GM18511 (cell line): Measurements from ENCODE around the gene UBE2G1.

Experiments used
- ATAC-seq: cut with Tn5 transposase; IDR thresholded peaks from one replicate; pipeline ENCODE4 v1.9.1; 2021; ENCODE audit warnings: mild to moderate bottlenecking, moderate library complexity; ENCODE audit not compliant: unreplicated experiment

UBE2G1 gene

GRCh38 chr17:4309897-4310296 lies 56.6 kb downstream of the UBE2G1 start:
- no peak for ATAC-seq

- no peak for ATAC-seq
Measured at GRCh38 chr17:4307179-4307930, 59.1 kb downstream of the UBE2G1 start.

GRCh38 chr17:4305224-4305623 lies 61.3 kb downstream of the UBE2G1 start:
- ATAC-seq: no peak

- ATAC-seq: no peak
Measured at GRCh38 chr17:4304417-4305027, 62.0 kb downstream of the UBE2G1 start.

- no peak for ATAC-seq
Measured at GRCh38 chr17:4301066-4301465, 65.4 kb downstream of the UBE2G1 start.

GRCh38 chr17:4297351-4297750 lies 69.1 kb downstream of the UBE2G1 start:
- no peak for ATAC-seq

- ATAC-seq: no peak
Measured at GRCh38 chr17:4295686-4296085, 70.8 kb downstream of the UBE2G1 start.

- no peak for ATAC-seq
Measured at GRCh38 chr17:4293572-4293971, 72.9 kb downstream of the UBE2G1 start.

- ATAC-seq: no peak
Measured at GRCh38 chr17:4287710-4288109, 78.8 kb downstream of the UBE2G1 start.

GRCh38 chr17:4276514-4276913 lies 90.0 kb downstream of the UBE2G1 start:
- no peak for ATAC-seq

- ATAC-seq: no peak
Measured at GRCh38 chr17:4272972-4273368, 93.5 kb downstream of the UBE2G1 start.

GRCh38 chr17:4272213-4272971 lies 94.1 kb downstream of the UBE2G1 start:
- no peak for ATAC-seq

- no peak for ATAC-seq
Measured at GRCh38 chr17:4270736-4271135, 95.7 kb downstream of the UBE2G1 start.

GRCh38 chr17:4269915-4270314 lies 96.6 kb downstream of the UBE2G1 start:
- ATAC-seq: no peak

- no peak for ATAC-seq
Measured at GRCh38 chr17:4267402-4267801, 99.1 kb downstream of the UBE2G1 start.

- ATAC-seq: no peak
Measured at GRCh38 chr17:4266550-4266949, 99.9 kb downstream of the UBE2G1 start.

GRCh38 chr17:4263282-4264215 lies 102.9 kb downstream of the UBE2G1 start, which contains the start of gene ANKFY1:
Gene ANKFY1, minus strand, starts transcription at chr17:4263979. Its CDS starts 38 bp downstream, at chr17:4263941.
- ATAC-seq: peak; percentile 85

- ATAC-seq: no peak
Measured at GRCh38 chr17:4262703-4263102, 103.8 kb downstream of the UBE2G1 start.

- ATAC-seq: no peak
Measured at GRCh38 chr17:4261452-4261851, 105.0 kb downstream of the UBE2G1 start.

- no peak for ATAC-seq
Measured at GRCh38 chr17:4258867-4259266, 107.6 kb downstream of the UBE2G1 start.

- no peak for ATAC-seq
Measured at GRCh38 chr17:4256952-4257351, 109.5 kb downstream of the UBE2G1 start.
